Sigmoid colon (tissue), 7 donors: ENCODE measurements around the gene IFNG. TPM values are rescaled to one million over a fixed set of nuclear protein-coding genes. Genes with fewer than 3 reads are reported as not detected.

ENCODE experiments used
- DNase-seq: peaks from one replicate; pipeline ENCODE4 v3.0.0-alpha.2; 2019
- H3K27ac ChIP-seq, 4 donors: fragments of 200-600 bp; sonication (generic); one replicate each; pipeline ENCODE4 v1.5.1; 2016 to 2019; ENCODE audit warnings: mild to moderate bottlenecking in 1 of 4
- H3K27me3 ChIP-seq, 3 donors: fragments of 200-600 bp; sonication (generic); one replicate each; pipeline ENCODE4 v1.5.1; 2019; ENCODE audit warnings: mild to moderate bottlenecking in 1 of 3
- H3K36me3 ChIP-seq, 4 donors: fragments of 200-600 bp; sonication (generic); one replicate each; pipeline ENCODE4 v1.5.1; 2016 to 2019
- H3K4me1 ChIP-seq, 4 donors: fragments of 200-600 bp; sonication (generic); one replicate each; pipeline ENCODE4 v1.5.1; 2017 to 2019
- H3K4me3 ChIP-seq, 4 donors: fragments of 200-600 bp; sonication (generic); one replicate each; pipeline ENCODE4 v1.5.1; 2017 to 2019; ENCODE audit warnings: mild to moderate bottlenecking in 2 of 4, moderate library complexity in 1 of 4
- H3K9me3 ChIP-seq, 4 donors: fragments of 200-600 bp in 3 of 4; sonication (generic) in 3 of 4; one replicate each; pipeline versions ENCODE4 v1.5.1 to v1.6.1; 2013 to 2019
- EP300 ChIP-seq, 4 donors: sonication (generic); formaldehyde crosslinking; IDR thresholded peaks; one replicate each; pipeline ENCODE4 v1.6.1; 2017; ENCODE audit warnings: antibody characterized with exemption in 4 of 4
- POLR2A ChIP-seq, 2 donors: fragments of 450-650 bp; IDR thresholded peaks; one replicate each; pipeline ENCODE4 v1.6.1; 2016; ENCODE audit warnings: antibody characterized with exemption in 2 of 2, mild to moderate bottlenecking in 2 of 2, moderate library complexity in 2 of 2
- POLR2AphosphoS5 ChIP-seq, 4 donors: sonication (generic); formaldehyde crosslinking; IDR thresholded peaks; one replicate each; pipeline ENCODE4 v1.6.1; 2017; ENCODE audit warnings: antibody characterized with exemption in 4 of 4
- WGBS, 2 donors: extraction: QIAGEN DNeasy Blood & Tissue Kit; methylation state at CpG; one replicate each; pipeline ENCODE4 v1.1.7; 2013; 5-methylcytosine and 5-hydroxymethylcytosine counted together
- intact Hi-C: fragments of 100-400 bp; cut with DNase I; formaldehyde crosslinking; loops from one replicate; pipeline ENCODE4 v1.15.1; 2023
- polyA plus RNA-seq, 3 donors: library from polyadenylated mRNA; stranded (reverse); fragments of 200-250 nt; gene quantifications; one replicate each; pipeline ENCODE4 v1.2.3, GENCODE V29; 2013
- total RNA-seq, 4 donors: library from RNA; depleted of rRNA; stranded (reverse); fragments of >200 nt; gene quantifications; one replicate each; pipeline ENCODE4 v1.1.0, GENCODE V29; 2016
- TF ChIP-seq, protein P1 (sequence below), 4 experiments: fragments of 450-650 bp in 3 of 4; fragments of 200-600 bp in 1 of 4; IDR thresholded peaks; one replicate each; pipeline ENCODE4 v1.5.1; 2016 to 2019; ENCODE audit warnings: antibody characterized with exemption in 4 of 4, mild to moderate bottlenecking in 3 of 4, moderate library complexity in 2 of 4
- donor health status: healthy with polysubstance abuse.
- donor health status: Bipolar disorder and iron deficiency.
- donor health status: healthy.

The IFNG gene
- total and polyA plus RNA-seq, 7 donors, result 1.2 TPM; not detected in 6

DNA sequence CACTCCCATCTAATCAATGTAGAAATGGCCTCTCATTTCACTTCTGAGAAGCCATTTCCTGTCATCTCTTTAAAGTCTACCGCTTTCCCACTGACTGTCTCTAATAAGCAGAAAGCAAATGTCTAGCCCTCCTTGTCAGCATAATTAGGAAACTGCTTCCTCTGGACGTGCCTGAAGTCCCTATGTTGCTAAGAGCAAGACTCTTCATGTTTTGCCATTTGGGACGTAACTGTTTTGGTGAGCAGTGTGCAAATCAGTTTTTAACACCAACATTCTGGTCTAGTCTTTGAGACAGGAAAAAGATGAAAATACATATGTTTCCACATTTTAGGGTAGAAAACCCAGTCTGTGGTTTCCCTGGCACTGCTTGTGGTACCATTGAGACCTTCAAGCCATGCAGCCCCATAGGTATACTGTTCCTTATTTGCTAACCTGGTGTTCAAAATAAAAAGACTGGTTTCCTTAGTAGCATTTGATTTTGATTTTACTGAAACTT is 22.2 kb downstream of the IFNG start:
- no peak for DNase-seq
- Histone ChIP-seq H3K27ac (no peak overlapping the region), H3K27me3 (no peaks in the 10 kb centered on the region), H3K4me3 (no peak overlapping the region), H3K36me3 (no peaks in the 10 kb centered on the region), H3K4me1 (no peaks in the 10 kb centered on the region), H3K9me3 (no peaks in the 10 kb centered on the region)
- 44 to 65% methylated on average over 3 of the region's 3 CpGs for WGBS, 2 donors
- no peak for TF ChIP-seq POLR2A (IDR thresholded peaks at IDR 0.05)
- TF ChIP-seq POLR2AphosphoS5 (IDR thresholded peaks at IDR 0.05), result no peak
- TF ChIP-seq, protein P1, sequence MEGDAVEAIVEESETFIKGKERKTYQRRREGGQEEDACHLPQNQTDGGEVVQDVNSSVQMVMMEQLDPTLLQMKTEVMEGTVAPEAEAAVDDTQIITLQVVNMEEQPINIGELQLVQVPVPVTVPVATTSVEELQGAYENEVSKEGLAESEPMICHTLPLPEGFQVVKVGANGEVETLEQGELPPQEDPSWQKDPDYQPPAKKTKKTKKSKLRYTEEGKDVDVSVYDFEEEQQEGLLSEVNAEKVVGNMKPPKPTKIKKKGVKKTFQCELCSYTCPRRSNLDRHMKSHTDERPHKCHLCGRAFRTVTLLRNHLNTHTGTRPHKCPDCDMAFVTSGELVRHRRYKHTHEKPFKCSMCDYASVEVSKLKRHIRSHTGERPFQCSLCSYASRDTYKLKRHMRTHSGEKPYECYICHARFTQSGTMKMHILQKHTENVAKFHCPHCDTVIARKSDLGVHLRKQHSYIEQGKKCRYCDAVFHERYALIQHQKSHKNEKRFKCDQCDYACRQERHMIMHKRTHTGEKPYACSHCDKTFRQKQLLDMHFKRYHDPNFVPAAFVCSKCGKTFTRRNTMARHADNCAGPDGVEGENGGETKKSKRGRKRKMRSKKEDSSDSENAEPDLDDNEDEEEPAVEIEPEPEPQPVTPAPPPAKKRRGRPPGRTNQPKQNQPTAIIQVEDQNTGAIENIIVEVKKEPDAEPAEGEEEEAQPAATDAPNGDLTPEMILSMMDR (IDR thresholded peaks at IDR 0.05), result no peak
- no peak for TF ChIP-seq EP300 (IDR thresholded peaks at IDR 0.05)
- intact Hi-C loops, result no loop called here

DNA sequence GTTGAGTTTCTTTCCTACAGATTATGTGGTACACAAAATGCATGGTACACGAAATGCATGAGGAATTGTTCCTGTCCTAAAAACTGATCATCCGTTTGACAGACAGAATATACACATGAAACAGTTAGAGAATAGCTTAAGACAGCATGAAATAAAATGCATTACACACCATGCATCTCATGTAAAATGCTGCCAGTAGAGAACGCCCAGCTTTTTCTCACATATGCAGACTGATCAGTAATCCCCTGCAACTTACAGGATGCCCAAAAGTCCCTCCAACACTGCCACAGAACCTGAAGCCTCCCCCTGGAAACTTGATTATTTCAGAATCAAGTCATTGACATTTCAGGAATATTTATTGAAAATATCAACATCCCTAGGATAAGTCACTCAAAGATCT is 24.0 kb downstream of the IFNG start:
- DNase-seq, result no peak
- H3K27me3 ChIP-seq, result no peaks in the 10 kb centered on the region
- no peaks in the 10 kb centered on the region for H3K36me3 ChIP-seq
- no peak for TF ChIP-seq POLR2AphosphoS5 (IDR thresholded peaks at IDR 0.05)
- H3K9me3 ChIP-seq, result peaks cover 0 to 1% (median 0%) of the 10 kb centered on the region in 4 donors
- H3K4me3 ChIP-seq, result no peak overlapping the region
- H3K27ac ChIP-seq, result no peak overlapping the region
- no peaks in the 10 kb centered on the region for H3K4me1 ChIP-seq
- intact Hi-C loops, result no loop called here
- WGBS, 2 donors, result 89 to 90% methylated on average over 3 of the region's 3 CpGs

DNA sequence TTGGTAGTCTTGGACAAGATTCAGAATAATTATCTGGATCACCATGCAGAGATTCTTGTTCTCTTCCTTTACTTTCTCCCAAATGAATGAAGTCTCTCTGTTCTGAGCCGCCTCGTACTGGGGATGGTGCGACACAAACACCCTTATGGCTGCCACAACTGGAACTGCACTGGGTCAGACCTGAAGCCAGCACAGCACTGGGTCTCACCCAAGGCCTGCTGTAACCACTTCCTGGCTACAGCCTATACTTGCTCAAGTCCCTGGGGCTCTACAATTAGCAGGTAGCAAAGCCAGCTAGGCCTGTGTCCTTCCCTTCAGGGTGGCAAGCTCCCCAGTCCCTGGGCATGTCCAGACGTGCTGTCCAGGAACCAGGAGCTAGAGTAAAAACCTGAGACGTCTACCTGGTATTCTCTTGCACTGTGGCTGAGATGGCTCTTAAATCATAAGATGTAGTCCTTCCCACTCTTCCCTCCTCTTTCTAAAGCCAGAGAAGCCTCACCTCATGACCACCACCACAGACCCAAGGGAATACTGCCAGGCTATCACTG is 27.6 kb downstream of the IFNG start:
- no peak overlapping the region for H3K27ac ChIP-seq
- no peak overlapping the region for H3K4me3 ChIP-seq
- peaks cover 0 to 17% (median 2%) of the 10 kb centered on the region in 4 donors for H3K9me3 ChIP-seq
- no peak for TF ChIP-seq POLR2AphosphoS5 (IDR thresholded peaks at IDR 0.05)
- no peak for TF ChIP-seq EP300 (IDR thresholded peaks at IDR 0.05)
- TF ChIP-seq, protein P1 (IDR thresholded peaks at IDR 0.05), result no peak
- no peak for TF ChIP-seq POLR2A (IDR thresholded peaks at IDR 0.05)
- WGBS, 2 donors, result 92 to 96% methylated on average over 5 of the region's 5 CpGs
- no peak for DNase-seq
- H3K4me1 ChIP-seq, result no peaks in the 10 kb centered on the region
- H3K36me3 ChIP-seq, result no peaks in the 10 kb centered on the region
- intact Hi-C loops, result no loop called here
- H3K27me3 ChIP-seq, result no peaks in the 10 kb centered on the region

DNA sequence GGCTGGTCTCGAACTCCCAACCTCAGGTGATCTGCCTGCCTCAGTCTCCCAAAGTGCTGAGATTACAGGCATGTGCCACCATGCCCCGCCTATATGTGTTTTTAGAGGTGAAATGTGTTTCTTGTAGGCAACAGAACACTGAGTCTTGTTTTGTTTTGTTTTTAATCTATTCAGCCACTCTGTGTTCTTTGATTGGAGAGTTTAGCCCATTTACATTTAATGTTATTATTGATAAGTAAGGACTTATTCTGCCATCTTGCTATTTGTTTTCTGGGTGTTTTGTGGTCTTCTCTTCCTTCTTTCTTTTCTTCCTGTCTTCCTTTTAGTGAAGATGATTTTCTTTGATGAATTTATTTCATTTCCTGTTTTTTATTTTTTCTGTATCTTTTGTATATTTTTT is 29.6 kb downstream of the IFNG start:
- TF ChIP-seq, protein P1 (IDR thresholded peaks at IDR 0.05), result no peak
- TF ChIP-seq EP300 (IDR thresholded peaks at IDR 0.05) (no peak), POLR2A (IDR thresholded peaks at IDR 0.05) (no peak), POLR2AphosphoS5 (IDR thresholded peaks at IDR 0.05) (no peak)
- no peak for DNase-seq
- Histone ChIP-seq H3K9me3 (peaks cover 0 to 17% (median 2%) of the 10 kb centered on the region in 4 donors), H3K27me3 (no peaks in the 10 kb centered on the region), H3K27ac (no peak overlapping the region), H3K36me3 (no peaks in the 10 kb centered on the region), H3K4me3 (no peak overlapping the region), H3K4me1 (no peaks in the 10 kb centered on the region)
- 88% methylated on average over 2 of the region's 2 CpGs for WGBS, 2 donors
- intact Hi-C loops, result no loop called here

DNA sequence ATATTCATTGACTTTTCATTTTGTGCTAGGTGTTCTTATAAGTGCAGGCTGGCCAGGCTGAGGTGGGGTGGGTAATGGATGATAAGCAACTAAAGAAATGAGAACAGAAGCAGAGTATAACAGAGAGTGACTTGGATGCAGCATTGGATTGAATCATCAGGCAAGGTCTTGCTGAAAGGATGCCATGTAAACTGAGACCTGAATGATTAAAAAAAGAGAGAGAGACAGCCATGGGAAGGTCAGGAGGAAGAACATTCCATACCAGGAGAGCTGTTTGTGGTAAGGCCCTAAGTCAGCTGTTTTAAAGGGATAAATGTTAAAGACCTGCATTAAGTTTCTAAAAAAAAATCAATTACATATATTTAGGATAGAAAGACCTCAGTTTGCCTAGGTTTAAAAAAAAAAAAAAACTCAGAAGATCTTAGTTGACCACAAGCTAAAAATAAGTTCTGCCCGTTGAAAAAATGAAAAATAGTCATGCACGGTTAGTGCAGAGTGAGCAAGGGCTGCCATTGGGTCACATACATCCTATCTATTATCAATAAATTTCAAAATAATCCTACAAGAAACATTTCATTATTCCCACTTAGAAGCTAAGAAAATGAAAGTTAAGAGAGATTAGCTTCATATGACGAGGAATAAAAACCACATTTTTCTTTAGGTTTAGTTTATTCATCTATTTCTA is 37.2 kb downstream of the IFNG start:
- 67 to 75% methylated on average over 3 of the region's 3 CpGs for WGBS, 2 donors
- Histone ChIP-seq H3K9me3 (peaks cover 0 to 2% (median 0%) of the 10 kb centered on the region in 4 donors), H3K27me3 (no peaks in the 10 kb centered on the region), H3K4me3 (no peak overlapping the region), H3K36me3 (no peaks in the 10 kb centered on the region), H3K27ac (no peak overlapping the region), H3K4me1 (no peaks in the 10 kb centered on the region)
- no peak for DNase-seq
- TF ChIP-seq, protein P1 (IDR thresholded peaks at IDR 0.05), result no peak
- no peak for TF ChIP-seq POLR2A (IDR thresholded peaks at IDR 0.05)
- no peak for TF ChIP-seq EP300 (IDR thresholded peaks at IDR 0.05)
- TF ChIP-seq POLR2AphosphoS5 (IDR thresholded peaks at IDR 0.05), result no peak
- intact Hi-C loops, result no loop called here
